ENCODE data around the gene FAM222B. TPM values are rescaled to one million over a fixed set of nuclear protein-coding genes. Genes with fewer than 3 reads are reported as not detected.

FAM222B gene
- polyA plus RNA-seq, 2 of the 4 experiments (the other 2 are of a cell fraction) = 10.7 to 15.6 TPM

Small RNAs within 50 kb of the gene (small RNA-seq; reads per million reads assigned to genes)
- gene RF00019 = 0 reads per million in 6 experiments
- gene SNORD42A = 0 reads per million in 6 experiments
- 0.39 to 12.7 (median 5.1) reads per million in 6 experiments for gene SNORD42B
- 0 reads per million in 6 experiments for gene SNORD4A
- gene SNORD4B = 0 reads per million in 6 experiments

Other genes with a start within 250 kb of the FAM222B start
- gene SPAG5, start 243.8 kb downstream of the FAM222B start, polyA plus RNA-seq (2011; rRNA removed) = 111 and 123 TPM in 2 replicates
- 106 to 111 TPM (median 107 TPM) in 3 replicates for gene SPAG5, start 243.8 kb downstream of the FAM222B start, polyA plus RNA-seq (2017; fragmentation: RNase III; extraction: RNeasy Plus Mini Kit Qiagen cat#74134 plus additional on column Dnase treatment)
- gene RSKR, start 228.6 kb downstream of the FAM222B start, polyA plus RNA-seq (2011; rRNA removed) = 18.7 and 22.0 TPM in 2 replicates
- gene RSKR, start 228.6 kb downstream of the FAM222B start, polyA plus RNA-seq (2017; fragmentation: RNase III; extraction: RNeasy Plus Mini Kit Qiagen cat#74134 plus additional on column Dnase treatment) = 5.6 to 6.6 TPM (median 5.8 TPM) in 3 replicates
- 150 and 243 TPM in 2 replicates for gene BLTP2, start 197.6 kb downstream of the FAM222B start, polyA plus RNA-seq (2011; rRNA removed)
- 78.8 to 81.1 TPM (median 79.8 TPM) in 3 replicates for gene BLTP2, start 197.6 kb downstream of the FAM222B start, polyA plus RNA-seq (2017; fragmentation: RNase III; extraction: RNeasy Plus Mini Kit Qiagen cat#74134 plus additional on column Dnase treatment)
- gene SDF2, start 180.9 kb downstream of the FAM222B start, polyA plus RNA-seq (2011; rRNA removed) = 87.9 and 113 TPM in 2 replicates
- gene SDF2, start 180.9 kb downstream of the FAM222B start, polyA plus RNA-seq (2017; fragmentation: RNase III; extraction: RNeasy Plus Mini Kit Qiagen cat#74134 plus additional on column Dnase treatment) = 86.0 to 96.4 TPM (median 93.8 TPM) in 3 replicates
- 51.4 and 61.0 TPM in 2 replicates for gene SUPT6H, start 180.6 kb downstream of the FAM222B start, polyA plus RNA-seq (2011; rRNA removed)
- 63.8 to 64.6 TPM (median 64.2 TPM) in 3 replicates for gene SUPT6H, start 180.6 kb downstream of the FAM222B start, polyA plus RNA-seq (2017; fragmentation: RNase III; extraction: RNeasy Plus Mini Kit Qiagen cat#74134 plus additional on column Dnase treatment)
- gene PROCA1, start 130.9 kb downstream of the FAM222B start, polyA plus RNA-seq (2011; rRNA removed) = 3.8 and 4.0 TPM in 2 replicates
- 2.5 to 4.9 TPM (median 4.2 TPM) in 3 replicates for gene PROCA1, start 130.9 kb downstream of the FAM222B start, polyA plus RNA-seq (2017; fragmentation: RNase III; extraction: RNeasy Plus Mini Kit Qiagen cat#74134 plus additional on column Dnase treatment)
- gene RAB34, start 124.9 kb downstream of the FAM222B start, polyA plus RNA-seq (2011; rRNA removed) = 288 and 328 TPM in 2 replicates
- 207 to 212 TPM (median 211 TPM) in 3 replicates for gene RAB34, start 124.9 kb downstream of the FAM222B start, polyA plus RNA-seq (2017; fragmentation: RNase III; extraction: RNeasy Plus Mini Kit Qiagen cat#74134 plus additional on column Dnase treatment)
- gene RPL23A, start 122.8 kb downstream of the FAM222B start, polyA plus RNA-seq (2011; rRNA removed) = 2,521 and 2,887 TPM in 2 replicates
- gene RPL23A, start 122.8 kb downstream of the FAM222B start, polyA plus RNA-seq (2017; fragmentation: RNase III; extraction: RNeasy Plus Mini Kit Qiagen cat#74134 plus additional on column Dnase treatment) = 1,026 to 1,151 TPM (median 1,061 TPM) in 3 replicates
- 83.3 and 86.7 TPM in 2 replicates for gene TLCD1, start 116.6 kb downstream of the FAM222B start, polyA plus RNA-seq (2011; rRNA removed)
- 36.7 to 43.9 TPM (median 37.7 TPM) in 3 replicates for gene TLCD1, start 116.6 kb downstream of the FAM222B start, polyA plus RNA-seq (2017; fragmentation: RNase III; extraction: RNeasy Plus Mini Kit Qiagen cat#74134 plus additional on column Dnase treatment)
- gene NEK8, start 114.0 kb downstream of the FAM222B start, polyA plus RNA-seq (2011; rRNA removed) = 5.1 and 7.7 TPM in 2 replicates
- gene NEK8, start 114.0 kb downstream of the FAM222B start, polyA plus RNA-seq (2017; fragmentation: RNase III; extraction: RNeasy Plus Mini Kit Qiagen cat#74134 plus additional on column Dnase treatment) = 4.2 to 5.8 TPM (median 5.3 TPM) in 3 replicates
- 64.0 and 70.2 TPM in 2 replicates for gene TRAF4, start 98.8 kb downstream of the FAM222B start, polyA plus RNA-seq (2011; rRNA removed)
- gene TRAF4, start 98.8 kb downstream of the FAM222B start, polyA plus RNA-seq (2017; fragmentation: RNase III; extraction: RNeasy Plus Mini Kit Qiagen cat#74134 plus additional on column Dnase treatment) = 65.0 to 68.2 TPM (median 66.0 TPM) in 3 replicates
- 88.3 and 123 TPM in 2 replicates for gene ERAL1, start 12.2 kb upstream of the FAM222B start, polyA plus RNA-seq (2011; rRNA removed)
- gene ERAL1, start 12.2 kb upstream of the FAM222B start, polyA plus RNA-seq (2017; fragmentation: RNase III; extraction: RNeasy Plus Mini Kit Qiagen cat#74134 plus additional on column Dnase treatment) = 78.8 to 80.2 TPM (median 78.9 TPM) in 3 replicates
- 68.8 and 78.6 TPM in 2 replicates for gene FLOT2, start 54.9 kb upstream of the FAM222B start, polyA plus RNA-seq (2011; rRNA removed)
- 62.8 to 71.0 TPM (median 66.4 TPM) in 3 replicates for gene FLOT2, start 54.9 kb upstream of the FAM222B start, polyA plus RNA-seq (2017; fragmentation: RNase III; extraction: RNeasy Plus Mini Kit Qiagen cat#74134 plus additional on column Dnase treatment)
- gene DHRS13, start 60.3 kb upstream of the FAM222B start, polyA plus RNA-seq (2011; rRNA removed) = 7.0 and 7.3 TPM in 2 replicates
- gene DHRS13, start 60.3 kb upstream of the FAM222B start, polyA plus RNA-seq (2017; fragmentation: RNase III; extraction: RNeasy Plus Mini Kit Qiagen cat#74134 plus additional on column Dnase treatment) = 3.5 to 4.9 TPM (median 4.8 TPM) in 3 replicates
- 25.3 and 29.3 TPM in 2 replicates for gene PHF12, start 108.7 kb upstream of the FAM222B start, polyA plus RNA-seq (2011; rRNA removed)
- 28.0 to 31.9 TPM (median 29.9 TPM) in 3 replicates for gene PHF12, start 108.7 kb upstream of the FAM222B start, polyA plus RNA-seq (2017; fragmentation: RNase III; extraction: RNeasy Plus Mini Kit Qiagen cat#74134 plus additional on column Dnase treatment)
- gene SEZ6, start 163.2 kb upstream of the FAM222B start, polyA plus RNA-seq (2011; rRNA removed) = not detected in 2 replicates
- gene SEZ6, start 163.2 kb upstream of the FAM222B start, polyA plus RNA-seq (2017; fragmentation: RNase III; extraction: RNeasy Plus Mini Kit Qiagen cat#74134 plus additional on column Dnase treatment) = not detected in 3 replicates
- 0.94 and 1.4 TPM in 2 replicates for gene PIPOX, start 200.4 kb upstream of the FAM222B start, polyA plus RNA-seq (2011; rRNA removed)
- gene PIPOX, start 200.4 kb upstream of the FAM222B start, polyA plus RNA-seq (2017; fragmentation: RNase III; extraction: RNeasy Plus Mini Kit Qiagen cat#74134 plus additional on column Dnase treatment) = 0.28 to 0.49 TPM (median 0.39 TPM) in 3 replicates

All from A549 (cell line).